Smooth muscle cell (in vitro differentiated cells): ENCODE measurements around the gene SLC25A44. TPM values are rescaled to one million over a fixed set of nuclear protein-coding genes. Genes with fewer than 3 reads are reported as not detected.

Experiments
- DNase-seq: peaks from one replicate; lab custom pipeline; 2025; ENCODE audit not compliant: unreplicated experiment; lab: John Stamatoyannopoulos, UW
- H2AFZ ChIP-seq: fragments of 200-600 bp; sonication (generic); 2 replicates; pipeline ENCODE4 v1.6.0; 2016; ENCODE audit warnings: antibody characterized with exemption, low read depth, mild to moderate bottlenecking
- H3F3A ChIP-seq: fragments of 200-600 bp; sonication (generic); 2 replicates; pipeline ENCODE4 v1.6.0; 2017; ENCODE audit warnings: antibody characterized with exemption, low read depth
- H3K27ac ChIP-seq: fragments of 200-600 bp; sonication (generic); 2 replicates; pipeline ENCODE4 v1.5.1; 2016; ENCODE audit warnings: low read depth, mild to moderate bottlenecking
- H3K27me3 ChIP-seq: fragments of 200-600 bp; sonication (generic); 2 replicates; pipeline ENCODE4 v1.6.1; 2016; ENCODE audit warnings: low read depth, mild to moderate bottlenecking
- H3K36me3 ChIP-seq: fragments of 200-600 bp; sonication (generic); 2 replicates; pipeline ENCODE4 v1.5.1; 2016; ENCODE audit warnings: low read depth
- H3K4me1 ChIP-seq: fragments of 200-600 bp; sonication (generic); 2 replicates; pipeline ENCODE4 v1.5.1; 2016; ENCODE audit warnings: low read depth
- H3K4me2 ChIP-seq: fragments of 200-600 bp; sonication (generic); 2 replicates; pipeline ENCODE4 v1.6.0; 2016; ENCODE audit warnings: mild to moderate bottlenecking
- H3K4me3 ChIP-seq: fragments of 200-600 bp; sonication (generic); 2 replicates; pipeline ENCODE4 v1.5.1; 2016; ENCODE audit warnings: mild to moderate bottlenecking
- H3K79me2 ChIP-seq: fragments of 200-600 bp; sonication (generic); 2 replicates; pipeline ENCODE4 v1.6.0; 2016; ENCODE audit warnings: low read depth, mild to moderate bottlenecking
- H3K9ac ChIP-seq: fragments of 200-600 bp; sonication (generic); 2 replicates; pipeline ENCODE4 v1.6.0; 2016; ENCODE audit warnings: low read depth
- H3K9me3 ChIP-seq: fragments of 200-600 bp; sonication (generic); replicated peaks from 2 replicates; pipeline ENCODE4 v1.5.1; 2016; ENCODE audit warnings: low read depth
- H4K20me1 ChIP-seq: fragments of 200-600 bp; sonication (generic); 2 replicates; pipeline ENCODE4 v1.6.0; 2016; ENCODE audit warnings: low read depth
- CTCF ChIP-seq: fragments of 200-600 bp; sonication (generic); IDR thresholded peaks from 2 replicates; pipeline ENCODE4 v1.5.1; 2017; ENCODE audit warnings: borderline replicate concordance, mild to moderate bottlenecking, antibody characterized with exemption; ENCODE audit not compliant: insufficient read depth, poor library complexity, severe bottlenecking
- WGBS: methylation state at CpG from one replicate; pipeline ENCODE4 v1.1.7; 2016; ENCODE audit warnings: low lambda C conversion rate; 5-methylcytosine and 5-hydroxymethylcytosine counted together
- polyA plus RNA-seq: library from polyadenylated mRNA; unstranded; fragments of >200 nt; fragmentation: Nextera tagmentation; extraction: Ambion mirVana; gene quantifications from 2 replicates; pipeline ENCODE4 v1.2.1, GENCODE V29; 2016
- total RNA-seq: library from RNA; depleted of rRNA; stranded (reverse); fragments of >200 nt; gene quantifications from 2 replicates; pipeline ENCODE4 v1.2.3, GENCODE V29; 2014

The SLC25A44 gene
- total and polyA plus RNA-seq, 2 experiments from 2014 or later: 11.4 to 11.6 TPM

GRCh38 chr1:156204686-156205085 is 10.8 kb downstream of the SLC25A44 start:
- DNase-seq: no peak
- 99% methylated on average over 3 of the region's 3 CpGs for WGBS
- H3K4me2 ChIP-seq: no peak overlapping the region
- H3F3A ChIP-seq: no peaks in the 10 kb centered on the region
- no peak overlapping the region for H3K9ac ChIP-seq
- H3K27ac ChIP-seq: no peak overlapping the region
- H4K20me1 ChIP-seq: peaks cover 19% of the 10 kb centered on the region
- no peaks in the 10 kb centered on the region for H3K9me3 ChIP-seq
- no peaks in the 10 kb centered on the region for H3K4me1 ChIP-seq
- TF ChIP-seq CTCF: no peak
- H3K79me2 ChIP-seq: no peaks in the 10 kb centered on the region
- no peak overlapping the region for H2AFZ ChIP-seq
- H3K27me3 ChIP-seq: no peaks in the 10 kb centered on the region
- no peaks in the 10 kb centered on the region for H3K36me3 ChIP-seq
- no peak overlapping the region for H3K4me3 ChIP-seq

GRCh38 chr1:156211243-156211642 is 17.3 kb downstream of the SLC25A44 start:
- H3F3A ChIP-seq: peaks cover 14% of the 10 kb centered on the region
- 100% methylated on average over 3 of the region's 3 CpGs for WGBS
- H3K27me3 ChIP-seq: no peaks in the 10 kb centered on the region

GRCh38 chr1:156212130-156212529 is 18.2 kb downstream of the SLC25A44 start:
- H3K36me3 ChIP-seq: no peaks in the 10 kb centered on the region
- no peaks in the 10 kb centered on the region for H3K9me3 ChIP-seq
- peak overlapping the region; percentile 98 for H3K9ac ChIP-seq
- H2AFZ ChIP-seq: peak overlapping the region; percentile 92
- H4K20me1 ChIP-seq: no peaks in the 10 kb centered on the region
- peaks cover 10% of the 10 kb centered on the region for H3K4me1 ChIP-seq
- WGBS: 90% methylated on average over 9 of the region's 9 CpGs
- H3K27me3 ChIP-seq: no peaks in the 10 kb centered on the region
- no peak for TF ChIP-seq CTCF
- peaks cover 14% of the 10 kb centered on the region for H3F3A ChIP-seq
- H3K27ac ChIP-seq: peak overlapping the region; percentile 97
- H3K4me2 ChIP-seq: peak overlapping the region; percentile 95
- peaks cover 28% of the 10 kb centered on the region for H3K79me2 ChIP-seq
- DNase-seq: no peak
- H3K4me3 ChIP-seq: peak overlapping the region; percentile 72

More at GRCh38 chr1:156211243-156211642, 17.3 kb downstream of the SLC25A44 start:
- no peak for DNase-seq
- Histone ChIP-seq H3K9me3 (no peaks in the 10 kb centered on the region), H3K4me1 (peaks cover 10% of the 10 kb centered on the region), H4K20me1 (no peaks in the 10 kb centered on the region), H3K79me2 (peaks cover 24% of the 10 kb centered on the region), H3K36me3 (no peaks in the 10 kb centered on the region), H3K9ac (no peak overlapping the region), H3K4me2 (no peak overlapping the region), H3K27ac (no peak overlapping the region), H2AFZ (no peak overlapping the region), H3K4me3 (no peak overlapping the region)
- TF ChIP-seq CTCF: no peak
